ENCODE measurements around the gene TMPRSS12.

Gene TMPRSS12

DNA sequence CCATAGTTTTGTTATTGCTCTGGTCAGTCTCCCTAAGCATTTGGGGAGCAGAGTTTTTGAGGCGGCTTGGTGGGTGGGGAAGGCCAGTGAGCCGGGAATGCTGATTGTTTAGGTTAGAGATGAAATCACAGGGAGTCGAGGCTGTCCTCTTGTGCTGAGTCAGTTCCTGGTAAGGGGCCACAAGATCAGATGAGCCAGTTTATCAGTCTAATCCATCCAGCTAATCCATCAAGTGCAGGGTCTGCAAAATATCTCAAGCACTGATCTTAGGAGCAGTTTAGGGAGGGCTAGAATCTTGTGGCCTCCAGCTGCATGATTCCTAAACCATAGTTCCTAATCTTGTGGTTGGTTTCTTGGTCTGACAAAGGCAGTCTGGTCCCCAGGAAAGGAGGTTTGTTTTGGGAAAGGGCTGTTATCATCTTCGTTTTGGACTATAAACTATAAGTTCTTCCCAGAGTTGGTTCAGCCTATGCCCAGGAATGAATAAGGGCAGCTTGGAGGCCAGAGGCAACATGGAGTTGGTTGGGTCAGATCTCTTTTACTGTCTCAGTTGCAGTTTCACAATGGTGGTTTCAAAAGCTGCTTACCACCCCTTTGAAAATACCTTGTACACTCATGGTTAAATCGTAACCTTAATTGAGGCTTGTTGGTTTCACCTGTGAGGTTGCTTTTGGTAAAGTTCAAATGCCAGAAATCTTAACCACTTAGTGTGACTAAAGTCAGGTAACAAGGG is 76.0 kb downstream of the TMPRSS12 start:
- H3K27ac ChIP-seq, result no peak overlapping the region
- TF ChIP-seq CTCF (conservative IDR thresholded peaks at IDR 0.05), result no peak

DNA sequence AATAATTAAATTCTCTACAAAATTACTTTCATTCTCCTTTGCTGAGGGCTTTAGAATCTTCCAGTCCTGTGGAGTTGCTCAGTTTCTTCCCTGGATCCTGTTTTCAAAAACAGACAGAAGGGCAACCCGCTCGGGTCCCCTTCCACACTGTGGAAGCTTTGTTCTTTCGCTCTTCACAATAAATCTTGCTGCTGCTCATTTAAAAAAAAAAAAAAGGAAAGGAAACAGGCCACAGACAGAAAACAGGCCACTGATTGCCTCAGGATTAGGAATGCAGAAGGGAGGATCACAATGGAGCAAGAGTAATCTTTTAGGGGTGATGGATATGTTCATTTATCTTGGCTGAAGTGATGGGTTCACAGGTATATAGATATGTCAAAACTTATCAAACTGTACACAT is 80.1 kb downstream of the TMPRSS12 start:
- peak overlapping the region; percentile 89 for H3K27ac ChIP-seq
- TF ChIP-seq CTCF (conservative IDR thresholded peaks at IDR 0.05), result no peak

- H3K27ac ChIP-seq, result peak overlapping the region; percentile 89
- TF ChIP-seq CTCF (conservative IDR thresholded peaks at IDR 0.05), result no peak
Measured at GRCh38 chr12:50923361-50924130, 80.8 kb downstream of the TMPRSS12 start.

- TF ChIP-seq CTCF (conservative IDR thresholded peaks at IDR 0.05), result no peak
- H3K27ac ChIP-seq, result peak overlapping the region; percentile 89
Measured at GRCh38 chr12:50924131-50924438, 81.4 kb downstream of the TMPRSS12 start.

DNA sequence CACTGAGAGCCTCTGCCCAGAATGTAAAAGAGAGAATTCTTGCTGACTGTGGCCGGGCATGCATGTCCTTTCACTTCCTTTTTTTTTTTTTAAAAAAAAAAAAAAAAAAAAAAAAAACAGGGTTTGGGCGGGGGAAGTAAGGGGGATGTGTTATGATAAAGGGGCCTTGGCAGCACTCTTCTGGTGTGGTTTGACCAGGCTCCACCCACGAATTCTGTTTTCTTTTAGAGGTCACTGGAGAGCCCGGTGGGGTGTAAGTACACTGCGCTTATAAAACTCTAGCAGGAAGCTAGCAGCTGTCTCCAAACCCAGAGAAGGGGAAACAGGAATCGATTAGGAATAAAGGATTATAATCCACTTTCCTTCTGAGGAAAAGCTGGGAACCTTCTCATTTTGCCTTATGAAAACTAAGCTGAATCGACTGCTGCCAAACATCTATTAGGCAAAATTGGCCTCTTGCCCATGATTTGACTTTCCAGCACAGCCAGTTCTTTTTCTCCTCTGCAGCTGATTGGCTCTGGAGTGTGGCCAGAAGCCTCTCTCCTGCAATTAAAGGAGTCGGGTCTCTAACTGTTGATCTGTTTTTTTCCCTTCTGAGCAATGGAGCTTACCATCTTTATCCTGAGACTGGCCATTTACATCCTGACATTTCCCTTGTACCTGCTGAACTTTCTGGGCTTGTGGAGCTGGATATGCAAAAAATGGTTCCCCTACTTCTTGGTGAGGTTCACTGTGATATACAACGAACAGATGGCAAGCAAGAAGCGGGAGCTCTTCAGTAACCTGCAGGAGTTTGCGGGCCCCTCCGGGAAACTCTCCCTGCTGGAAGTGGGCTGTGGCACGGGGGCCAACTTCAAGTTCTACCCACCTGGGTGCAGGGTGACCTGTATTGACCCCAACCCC is 82.0 kb downstream of the TMPRSS12 start:
- peak overlapping the region; percentile 89 for H3K27ac ChIP-seq
- TF ChIP-seq CTCF (conservative IDR thresholded peaks at IDR 0.05), result no peak

DNA sequence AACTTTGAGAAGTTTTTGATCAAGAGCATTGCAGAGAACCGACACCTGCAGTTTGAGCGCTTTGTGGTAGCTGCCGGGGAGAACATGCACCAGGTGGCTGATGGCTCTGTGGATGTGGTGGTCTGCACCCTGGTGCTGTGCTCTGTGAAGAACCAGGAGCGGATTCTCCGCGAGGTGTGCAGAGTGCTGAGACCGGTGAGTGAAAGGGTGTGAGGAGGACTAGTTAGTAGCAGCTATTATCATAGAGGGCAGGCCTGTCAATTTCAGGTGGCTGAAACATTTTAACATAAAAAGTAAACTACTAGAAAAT is 82.6 kb downstream of the TMPRSS12 start:
- peak overlapping the region; percentile 89 for H3K27ac ChIP-seq
- no peak for TF ChIP-seq CTCF (conservative IDR thresholded peaks at IDR 0.05)

DNA sequence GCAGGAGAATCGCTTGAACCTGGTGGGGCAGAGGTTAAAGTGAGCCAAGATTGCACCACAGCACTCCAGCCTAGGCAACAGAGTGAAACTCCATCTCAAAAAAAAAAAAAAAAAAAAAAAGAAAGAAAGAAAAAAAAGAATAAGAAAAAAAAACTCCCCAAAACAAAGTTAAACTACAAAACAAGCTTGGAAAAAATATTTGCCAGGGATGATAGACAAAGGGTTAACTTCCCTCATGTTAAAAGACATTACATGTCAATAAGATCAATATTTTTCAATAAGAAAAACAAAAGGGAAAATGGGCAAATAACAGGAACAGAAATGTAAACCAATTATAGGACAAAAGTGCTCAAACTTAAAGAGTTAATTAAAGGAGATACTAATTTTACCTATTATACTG is 83.2 kb downstream of the TMPRSS12 start:
- TF ChIP-seq CTCF (conservative IDR thresholded peaks at IDR 0.05), result no peak
- H3K27ac ChIP-seq, result peak overlapping the region; percentile 89
